HG03280 (cell line): ENCODE measurements around the gene TMPRSS9.

Experiments used
- ATAC-seq: cut with Tn5 transposase; IDR thresholded peaks from one replicate; pipeline ENCODE4 v1.9.1; 2021; ENCODE audit warnings: mild to moderate bottlenecking, moderate library complexity; ENCODE audit not compliant: unreplicated experiment

Gene TMPRSS9

DNA sequence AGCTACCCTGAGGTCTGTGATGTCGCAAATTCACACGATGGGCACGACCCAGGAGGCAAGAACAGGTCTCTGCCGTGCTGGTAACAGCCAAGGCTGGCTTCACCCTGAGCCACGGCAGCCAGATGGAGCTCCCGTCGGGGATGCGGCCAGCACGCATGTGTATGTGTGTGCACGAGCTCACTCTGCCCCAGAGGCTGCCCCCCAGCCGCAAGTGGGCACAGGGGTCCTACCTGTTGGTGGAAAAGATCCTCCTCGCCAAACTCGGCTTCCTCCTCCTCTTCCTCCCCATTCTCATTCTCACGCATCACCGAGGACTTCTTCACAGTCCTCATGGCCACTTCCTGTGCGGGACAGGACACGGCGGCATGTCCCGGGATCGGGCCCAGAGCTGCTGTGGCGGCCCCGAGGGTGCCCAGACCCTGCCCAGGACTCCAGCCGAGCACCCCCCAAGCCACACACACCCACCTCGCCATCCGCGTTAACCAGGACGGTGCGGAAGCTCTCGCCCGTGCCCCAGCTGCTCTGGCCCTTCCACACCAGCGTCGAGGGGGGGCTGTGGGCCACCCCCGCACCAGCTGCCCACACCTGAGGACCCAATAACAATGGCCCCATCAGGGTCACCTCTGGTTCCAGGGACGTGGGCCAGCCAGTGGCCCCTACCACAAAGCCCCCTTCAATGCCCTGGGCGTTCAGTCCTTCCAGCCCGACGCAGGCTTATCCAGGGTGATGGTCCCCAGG, 71.4 kb downstream of the TMPRSS9 start:
- no peak for ATAC-seq

GRCh38 chr19:2432131-2432848, 72.2 kb downstream of the TMPRSS9 start:
- no peak for ATAC-seq

DNA sequence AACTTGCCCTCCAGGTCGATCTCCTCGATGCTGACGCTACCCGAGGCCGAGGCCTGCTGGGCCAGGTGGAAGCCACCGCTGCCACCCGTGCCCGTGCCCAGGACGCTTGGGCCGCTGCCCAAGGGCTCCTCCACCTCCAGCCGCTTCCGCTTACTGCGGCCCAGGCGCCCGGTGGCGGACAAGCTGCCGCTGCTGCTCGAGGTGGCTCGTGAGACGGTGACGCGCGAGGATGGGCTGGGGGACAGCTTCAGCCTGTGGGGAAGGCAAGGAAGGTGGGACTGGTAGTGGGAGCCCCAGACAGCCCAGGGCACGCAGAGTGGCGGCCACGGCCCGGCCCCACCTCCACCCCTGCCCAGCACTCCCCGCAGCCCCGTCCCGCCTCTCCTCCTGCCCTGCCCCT, 73.8 kb downstream of the TMPRSS9 start:
- no peak for ATAC-seq

- ATAC-seq = no peak
Measured at GRCh38 chr19:2434267-2434666, 74.2 kb downstream of the TMPRSS9 start.

- ATAC-seq = no peak
Measured at GRCh38 chr19:2434721-2435265, 74.7 kb downstream of the TMPRSS9 start.

DNA sequence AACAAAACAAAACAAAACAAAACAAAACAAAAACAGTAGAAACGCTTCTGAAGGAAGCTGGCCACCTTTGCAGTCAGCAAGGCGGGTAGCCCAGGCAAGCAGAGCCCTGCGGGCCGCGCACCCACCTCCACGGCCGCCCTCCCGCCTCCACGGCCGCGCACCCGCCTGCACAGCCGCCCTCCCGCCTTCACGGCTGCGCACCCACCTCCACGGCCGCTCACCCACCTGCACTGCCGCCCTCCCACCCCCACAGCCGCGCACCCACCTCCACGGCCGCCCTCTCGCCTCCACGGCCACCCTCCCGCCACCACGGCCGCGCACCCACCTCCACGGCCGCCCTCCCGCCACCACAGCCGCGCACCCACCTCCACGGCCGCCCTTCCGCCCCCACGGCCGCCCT, 76.3 kb downstream of the TMPRSS9 start:
- ATAC-seq = no peak

DNA sequence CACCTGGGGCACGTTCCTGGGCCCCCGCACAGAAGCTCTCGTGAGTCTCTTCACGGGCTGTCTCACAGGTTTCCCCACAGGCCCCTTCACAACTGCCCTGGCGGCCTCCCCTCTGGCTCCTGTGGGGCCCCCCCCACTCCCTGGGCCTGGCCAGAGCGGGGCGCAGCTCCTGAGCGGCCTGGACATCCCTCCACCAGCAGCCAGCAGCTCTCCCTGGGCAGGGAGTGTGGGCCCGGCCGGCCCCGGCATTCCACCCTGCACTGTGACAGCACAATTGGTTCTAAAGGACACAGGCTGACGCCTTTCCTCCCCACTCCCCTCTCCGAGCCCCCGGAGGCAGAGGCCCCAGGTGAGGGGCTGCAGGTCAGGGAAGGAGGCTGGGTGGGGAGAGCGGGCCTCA, 76.9 kb downstream of the TMPRSS9 start:
- no peak for ATAC-seq

DNA sequence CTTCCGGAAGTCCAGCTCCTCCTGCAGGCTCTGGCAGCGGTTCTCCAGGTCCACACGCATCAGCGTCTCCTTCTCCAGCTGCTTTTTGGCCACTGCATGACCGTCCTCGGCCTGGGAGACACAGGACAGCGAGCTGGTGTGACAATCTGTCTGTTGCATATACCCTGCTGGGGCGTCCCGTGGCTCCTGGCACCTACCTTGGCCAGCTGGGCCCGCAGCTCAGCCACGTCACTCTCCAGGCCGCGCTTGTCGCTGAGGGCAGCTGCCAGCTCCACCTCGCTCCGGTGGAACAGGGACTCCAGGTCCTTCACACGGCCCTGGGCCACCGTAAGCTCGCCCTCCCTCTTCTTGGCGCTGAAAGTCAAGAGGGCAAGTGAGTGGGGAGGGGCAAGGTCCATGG, 78.1 kb downstream of the TMPRSS9 start:
- no peak for ATAC-seq

DNA sequence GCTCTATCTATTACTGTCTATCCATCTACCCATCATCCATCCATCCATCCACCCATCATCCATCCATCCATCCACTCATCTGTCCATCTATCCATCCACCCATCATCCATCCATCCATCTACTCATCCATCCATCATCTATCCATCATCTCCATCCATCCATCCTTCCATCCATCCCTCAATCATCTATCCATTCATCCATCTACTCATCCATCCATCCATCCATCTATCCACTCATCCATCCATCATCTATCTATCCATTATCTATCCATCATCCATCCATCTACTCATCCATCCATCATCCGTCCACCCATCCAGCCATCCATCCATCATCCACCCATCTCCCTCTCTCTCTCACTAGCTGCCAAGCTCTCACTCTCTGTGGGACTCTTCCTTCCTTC, 80.5 kb downstream of the TMPRSS9 start:
- ATAC-seq = no peak

- ATAC-seq = no peak
Measured at GRCh38 chr19:2441096-2441752, 81.2 kb downstream of the TMPRSS9 start.

GRCh38 chr19:2443116-2443784, 83.2 kb downstream of the TMPRSS9 start:
- ATAC-seq = no peak

GRCh38 chr19:2443785-2444182, 83.7 kb downstream of the TMPRSS9 start:
- no peak for ATAC-seq

GRCh38 chr19:2444251-2445002, 84.4 kb downstream of the TMPRSS9 start:
- ATAC-seq = no peak

- ATAC-seq = no peak
Measured at GRCh38 chr19:2446381-2446780, 86.3 kb downstream of the TMPRSS9 start.

GRCh38 chr19:2449019-2449418, 89.0 kb downstream of the TMPRSS9 start:
- no peak for ATAC-seq

GRCh38 chr19:2451138-2451537, 91.1 kb downstream of the TMPRSS9 start:
- ATAC-seq = no peak

GRCh38 chr19:2451741-2452140, 91.7 kb downstream of the TMPRSS9 start:
- ATAC-seq = no peak

DNA sequence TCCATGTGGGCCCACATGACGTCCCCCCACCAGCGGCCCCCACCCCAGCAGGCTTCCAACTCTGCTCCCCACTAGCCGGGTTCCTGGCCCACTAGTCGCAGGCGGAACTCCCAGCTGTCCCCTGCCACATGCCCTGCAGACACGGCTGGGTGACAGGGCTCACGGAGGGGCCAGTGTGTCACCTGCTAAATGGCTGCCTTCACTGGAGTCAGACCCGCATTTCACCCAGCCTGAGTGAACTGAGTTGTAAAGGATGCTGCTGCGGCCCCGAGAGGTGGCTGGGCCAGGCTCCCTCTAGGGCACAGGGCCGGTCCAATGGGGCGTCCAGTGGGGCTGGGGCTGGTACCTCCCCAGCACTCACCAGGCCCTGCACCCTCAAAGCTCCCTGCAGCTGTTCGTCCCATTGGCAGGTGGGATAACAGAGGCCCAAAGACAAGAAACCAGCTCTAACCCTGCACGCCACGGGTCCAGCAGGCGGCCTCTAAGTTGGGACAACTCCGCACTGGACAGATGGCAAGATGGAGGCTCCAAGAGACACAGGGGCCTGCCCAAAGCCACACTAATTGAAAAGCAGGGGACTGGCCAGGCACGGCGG, 93.5 kb downstream of the TMPRSS9 start:
- no peak for ATAC-seq

DNA sequence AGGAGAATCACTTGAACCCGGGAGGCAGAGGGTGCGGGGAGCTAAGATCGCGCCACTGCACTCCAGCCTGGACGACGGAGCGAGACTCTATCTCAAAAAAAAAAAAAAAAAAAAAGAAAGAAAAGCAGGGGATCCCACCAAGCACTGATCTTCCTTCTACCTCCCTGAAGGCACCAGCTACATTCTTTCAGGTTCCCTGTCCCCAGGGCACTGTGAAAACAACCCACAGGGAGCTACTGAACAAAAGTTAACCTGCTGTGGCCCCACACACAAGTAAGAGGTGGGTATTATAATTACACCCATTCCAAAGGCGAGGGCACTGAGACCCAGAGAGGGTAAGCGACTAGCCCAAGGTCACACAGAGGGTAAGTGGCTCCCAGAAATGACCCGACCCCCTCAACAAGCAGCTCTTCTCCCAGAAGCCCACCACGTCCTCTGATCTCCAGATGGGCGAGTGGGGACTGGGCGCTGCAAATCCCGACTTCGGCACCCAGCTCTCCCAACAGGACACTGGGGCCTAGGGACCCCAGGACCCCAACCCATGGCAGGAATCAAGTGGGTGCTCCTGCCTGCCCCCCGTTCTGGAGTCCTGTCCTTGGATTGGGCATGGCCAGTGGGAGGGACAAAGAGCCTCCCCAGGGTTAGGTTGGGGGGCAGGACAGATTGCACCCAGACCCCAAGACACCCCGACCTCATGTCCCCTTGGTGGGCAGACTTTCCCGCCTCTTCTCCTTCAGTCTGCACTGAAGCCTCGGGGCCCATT, 94.3 kb downstream of the TMPRSS9 start:
- no peak for ATAC-seq
